Dermis microvascular lymphatic vessel endothelial cell (primary cell): Measurements from ENCODE around the gene SLC6A20. TPM values are rescaled to one million over a fixed set of nuclear protein-coding genes. Genes with fewer than 3 reads are reported as not detected.
A peak's percentile ranks its signal among the peaks of the same experiment; 100 is the strongest.

ENCODE experiments used
- DNase-seq, 2 donors: peaks; one replicate each; pipeline versions ENCODE4 v3.0.0 to v3.0.0-alpha.2; 2010; ENCODE audit warnings: low read depth in 2 of 2
- total RNA-seq: library from RNA; depleted of rRNA; stranded (reverse); fragments of >200 nt; gene quantifications from 2 replicates; pipeline ENCODE4 v1.2.1, GENCODE V29; 2014

Gene SLC6A20, protein sequence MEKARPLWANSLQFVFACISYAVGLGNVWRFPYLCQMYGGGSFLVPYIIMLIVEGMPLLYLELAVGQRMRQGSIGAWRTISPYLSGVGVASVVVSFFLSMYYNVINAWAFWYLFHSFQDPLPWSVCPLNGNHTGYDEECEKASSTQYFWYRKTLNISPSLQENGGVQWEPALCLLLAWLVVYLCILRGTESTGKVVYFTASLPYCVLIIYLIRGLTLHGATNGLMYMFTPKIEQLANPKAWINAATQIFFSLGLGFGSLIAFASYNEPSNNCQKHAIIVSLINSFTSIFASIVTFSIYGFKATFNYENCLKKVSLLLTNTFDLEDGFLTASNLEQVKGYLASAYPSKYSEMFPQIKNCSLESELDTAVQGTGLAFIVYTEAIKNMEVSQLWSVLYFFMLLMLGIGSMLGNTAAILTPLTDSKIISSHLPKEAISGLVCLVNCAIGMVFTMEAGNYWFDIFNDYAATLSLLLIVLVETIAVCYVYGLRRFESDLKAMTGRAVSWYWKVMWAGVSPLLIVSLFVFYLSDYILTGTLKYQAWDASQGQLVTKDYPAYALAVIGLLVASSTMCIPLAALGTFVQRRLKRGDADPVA
- total RNA-seq, result not detected in 2 replicates

GRCh38 chr3:45795882-45796765 lies at the start of gene SLC6A20:
Gene SLC6A20 (minus strand): TSS chr3:45796536. CDS start chr3:45796419, 117 bp downstream.
- no peak for DNase-seq

GRCh38 chr3:45844616-45845015 lies 48.3 kb upstream of the SLC6A20 start:
- no peak for DNase-seq

DNA sequence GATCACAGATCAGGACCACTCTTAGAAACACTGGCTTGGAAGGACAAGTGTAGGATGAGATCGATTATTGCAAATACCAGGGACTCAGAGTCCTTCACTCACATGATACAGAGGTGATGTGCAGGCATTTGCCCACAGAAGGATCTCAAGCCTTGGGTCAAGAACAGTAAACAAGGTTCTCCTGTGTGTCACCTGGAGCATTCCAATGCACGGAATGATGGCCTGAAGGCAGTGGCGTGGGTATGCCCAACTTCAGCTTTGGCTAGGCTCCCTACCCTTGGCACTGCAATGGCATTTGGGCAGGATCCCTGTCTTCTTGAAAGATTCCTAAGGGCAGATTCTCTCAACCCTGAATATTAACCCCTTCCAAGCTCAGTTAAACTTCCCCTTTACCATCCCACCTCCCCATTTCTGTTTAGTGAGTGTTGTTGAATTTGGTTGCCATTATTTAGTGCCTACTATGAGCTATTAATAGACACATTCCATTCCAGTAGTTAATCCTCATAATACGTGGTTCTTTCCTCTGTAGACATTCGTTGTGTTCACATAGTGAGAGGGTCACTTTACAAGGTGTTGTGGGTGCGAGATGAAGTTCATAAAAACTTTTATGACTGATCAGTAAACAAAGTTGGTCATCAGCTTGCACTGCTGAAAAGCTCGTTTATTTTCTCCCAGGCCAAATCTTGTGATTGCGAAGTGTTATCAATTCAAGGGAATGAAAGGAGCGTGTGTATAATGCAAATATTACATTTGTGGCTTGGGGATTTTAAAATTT lies 46.7 kb upstream of the SLC6A20 start:
- no peak for DNase-seq

- peak; percentile 95 to 96 for DNase-seq
Measured at GRCh38 chr3:45841757-45842491, 45.6 kb upstream of the SLC6A20 start, which contains the start of gene LZTFL1. Gene LZTFL1 (minus strand): TSS chr3:45842119. CDS start chr3:45841991, 128 bp downstream.

- DNase-seq, result peak; percentile 9 to 37
Measured at GRCh38 chr3:45841420-45841756, 45.1 kb upstream of the SLC6A20 start.

DNA sequence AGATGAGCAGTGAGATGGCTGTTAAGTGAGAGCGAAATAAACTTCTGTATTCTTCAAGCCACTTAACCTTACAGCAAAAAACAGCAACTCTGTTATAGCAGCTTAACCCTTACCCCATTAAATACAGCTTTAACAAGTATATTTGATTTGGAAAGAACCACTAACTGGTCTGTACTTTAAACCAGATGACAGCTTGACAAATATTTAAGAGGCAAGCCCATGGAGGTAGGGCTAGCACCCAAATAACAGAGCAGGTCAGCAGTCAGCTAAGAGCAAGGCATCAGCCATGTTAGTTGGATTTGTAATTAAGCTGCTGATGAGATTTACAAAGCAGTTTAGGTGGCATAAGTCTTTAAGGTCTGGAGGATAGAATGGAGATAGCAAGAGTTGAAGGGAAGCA lies 42.1 kb upstream of the SLC6A20 start:
- DNase-seq, result no peak

- DNase-seq, result peak in 1 of 2 donors; percentile 29
Measured at GRCh38 chr3:45832699-45833098, 36.4 kb upstream of the SLC6A20 start.

DNA sequence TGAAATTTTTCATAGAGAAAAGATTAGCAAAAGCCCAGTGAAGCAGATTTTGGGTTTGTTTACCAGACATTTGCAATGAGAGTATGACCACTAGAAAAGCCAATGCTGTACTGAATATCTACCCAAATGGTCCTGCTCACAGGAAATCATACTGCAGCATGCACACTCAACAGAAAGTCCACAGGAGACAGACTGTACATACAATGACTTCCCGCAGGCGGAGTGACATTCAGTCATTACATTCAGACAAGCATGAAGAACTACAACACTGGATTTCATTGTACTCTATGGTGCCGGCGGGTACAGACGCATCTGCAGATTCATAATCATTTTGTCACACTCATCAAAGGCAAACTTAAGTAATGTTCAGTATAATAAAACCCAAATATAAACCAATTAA lies 33.8 kb upstream of the SLC6A20 start:
- DNase-seq, result no peak

- peak in 1 of 2 donors; percentile 42 for DNase-seq
Measured at GRCh38 chr3:45826908-45827307, 30.6 kb upstream of the SLC6A20 start.

GRCh38 chr3:45826321-45826720 lies 30.0 kb upstream of the SLC6A20 start:
- peak in 1 of 2 donors; percentile 17 for DNase-seq

GRCh38 chr3:45821127-45821526 lies 24.8 kb upstream of the SLC6A20 start:
- DNase-seq, result no peak

DNA sequence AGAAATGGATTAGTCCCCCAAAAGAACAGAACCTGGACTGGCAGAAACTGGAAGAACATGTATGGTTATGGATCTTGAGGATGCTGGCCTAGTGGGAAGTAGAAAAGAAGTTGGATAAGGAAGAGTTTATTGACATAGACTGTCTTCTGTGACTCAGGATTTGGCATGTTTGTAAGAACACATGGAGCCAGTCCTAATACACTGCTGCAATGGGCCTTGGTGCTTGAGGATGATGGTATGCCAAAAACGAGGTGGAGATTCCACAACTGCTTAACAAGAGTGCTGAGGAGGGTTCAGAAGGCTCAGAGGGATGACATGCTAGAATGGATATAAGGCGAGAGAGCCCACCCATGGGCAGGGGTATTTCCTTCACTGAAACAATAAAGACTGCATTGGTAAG lies 23.2 kb upstream of the SLC6A20 start:
- DNase-seq, result no peak

GRCh38 chr3:45817831-45818522 lies 21.6 kb upstream of the SLC6A20 start:
- DNase-seq, result peak in 1 of 2 donors; percentile 89

- no peak for DNase-seq
Measured at GRCh38 chr3:45816544-45816943, 20.2 kb upstream of the SLC6A20 start.

DNA sequence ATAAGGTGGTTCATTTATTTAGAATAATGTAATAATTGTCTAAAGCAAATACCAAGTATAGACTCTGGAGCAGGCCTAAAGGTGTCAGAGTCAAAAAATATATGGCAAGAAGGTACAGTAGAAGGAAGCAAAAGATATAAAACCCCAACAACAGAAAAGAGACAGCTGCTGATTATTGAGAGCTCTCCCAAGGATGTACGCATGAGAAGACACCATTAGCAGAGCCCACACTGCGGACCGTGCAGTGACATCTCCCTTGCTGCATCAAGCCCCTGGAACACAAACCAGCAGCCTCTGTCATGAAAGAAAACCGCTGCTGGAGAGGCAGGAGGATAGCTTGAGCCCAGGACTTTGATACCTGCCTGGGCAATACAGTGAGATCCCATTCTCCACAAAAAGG lies 18.0 kb upstream of the SLC6A20 start:
- no peak for DNase-seq

- no peak for DNase-seq
Measured at GRCh38 chr3:45807681-45808540, 11.6 kb upstream of the SLC6A20 start.

GRCh38 chr3:45807133-45807532 lies 10.8 kb upstream of the SLC6A20 start:
- DNase-seq, result no peak

DNA sequence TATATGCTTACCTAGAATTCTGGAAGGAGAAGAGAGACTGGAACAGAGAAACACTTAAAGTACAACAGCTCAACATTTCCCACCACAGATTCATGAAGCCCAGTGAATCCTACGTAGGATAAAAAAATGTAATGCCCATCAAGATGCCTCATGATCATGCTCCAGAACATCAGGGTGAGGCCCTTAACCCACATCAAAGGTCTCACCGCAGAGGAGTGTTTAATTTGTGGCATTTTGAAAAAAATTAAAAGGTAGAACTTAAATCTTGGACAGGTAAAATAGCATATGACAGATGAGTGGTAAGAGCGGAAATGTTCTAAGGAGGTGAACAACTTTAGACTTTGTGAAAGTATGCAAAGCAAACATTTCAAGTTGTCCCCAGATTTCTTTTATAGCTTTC lies 9.7 kb upstream of the SLC6A20 start:
- no peak for DNase-seq
